ENCODE results near the gene BIN1. TPM values are rescaled to one million over a fixed set of nuclear protein-coding genes. Genes with fewer than 3 reads are reported as not detected.

Gene BIN1
- total RNA-seq, 2 experiments from 2014 or later, result 55.4 to 58.2 TPM

DNA sequence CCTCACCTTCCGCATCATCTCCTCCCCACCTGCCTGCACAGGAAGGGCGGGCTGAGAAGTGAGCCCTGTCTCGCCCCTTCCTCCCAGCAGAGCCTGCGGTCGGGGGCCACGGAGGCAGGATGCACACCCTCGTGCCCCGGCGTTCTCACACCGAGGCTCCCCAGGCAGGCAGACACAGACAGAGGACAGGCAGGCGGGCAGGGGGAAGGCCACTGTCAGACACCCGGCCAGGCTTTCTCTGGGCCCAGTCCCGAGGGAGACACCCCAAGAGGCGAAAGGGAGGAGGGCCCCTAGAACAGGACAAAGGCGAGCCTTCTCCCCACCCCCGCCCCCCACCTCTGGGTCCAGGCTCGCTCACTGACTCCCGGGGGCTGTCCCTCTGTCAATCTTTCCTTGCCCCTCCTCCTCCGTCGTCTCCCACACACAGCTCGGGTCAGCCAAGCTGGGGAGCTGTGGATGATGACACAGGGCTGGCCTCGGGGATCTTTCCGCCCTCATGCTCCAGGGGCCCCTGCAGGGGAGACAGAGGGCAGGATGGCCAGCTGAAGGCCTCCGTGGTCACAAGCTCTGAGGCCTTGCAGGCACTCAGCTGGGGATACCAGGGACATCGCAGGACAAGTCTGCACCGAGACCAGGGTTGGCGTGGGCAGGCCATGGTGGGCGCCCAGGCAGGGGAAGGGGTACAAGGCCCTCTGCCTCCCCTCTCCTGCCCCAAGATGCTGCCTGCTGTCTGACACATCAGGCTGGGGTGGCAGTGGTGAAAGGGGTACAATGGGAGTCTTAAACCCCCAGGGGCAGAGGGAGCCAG is 24.9 kb downstream of the BIN1 start:
- ChIA-PET POLR2A (interaction anchor here (1.4 to 2.9 kb wide), 3 partner anchors 14 to 211 kb away, joined by 4 to 10 read pairs (median 7); partner anchors contain the start of gene ERCC3), CTCF (interaction anchor here (0.6 to 6.9 kb wide), 2 partner anchors 14 to 464 kb away, joined by 3 to 61 read pairs; no protein-coding TSS in a partner anchor)
- peak overlapping the region; percentile 95 for H3K27ac Mint-ChIP-seq
- no peaks in the 10 kb centered on the region for H3K9me3 Mint-ChIP-seq
- peak overlapping the region; percentile 86 for H3K4me3 Mint-ChIP-seq
- intact Hi-C loops (cut with micrococcal nuclease), result loop anchor here (2.0 to 10.0 kb wide), 5 partner anchors 145 to 943 kb away; partner anchors contain the start of genes GYPC, IWS1, MAP3K2 and SAP130
- peak; percentile 84 for DNase-seq
- no peaks in the 10 kb centered on the region for H3K27me3 Mint-ChIP-seq
- H3K36me3 Mint-ChIP-seq, result no peaks in the 10 kb centered on the region
- H3K4me1 Mint-ChIP-seq (ENCODE audit: low read depth), result peaks cover 53% of the 10 kb centered on the region

GRCh38 chr2:127080938-127081755 is 25.8 kb downstream of the BIN1 start:
- ChIA-PET CTCF (interaction anchor here (1.0 to 6.9 kb wide), 3 partner anchors 10 to 213 kb away, joined by 3 to 61 read pairs (median 4); partner anchors contain the start of gene ERCC3), POLR2A (interaction anchor here (0.9 to 2.9 kb wide), 6 partner anchors 8 to 212 kb away, joined by 4 to 13 read pairs (median 4); partner anchors contain the start of genes BIN1 and ERCC3)
- no peaks in the 10 kb centered on the region for H3K9me3 Mint-ChIP-seq
- peak; percentile 79 for DNase-seq
- no peaks in the 10 kb centered on the region for H3K27me3 Mint-ChIP-seq
- peak overlapping the region; percentile 95 for H3K27ac Mint-ChIP-seq
- intact Hi-C loops (cut with micrococcal nuclease), result loop anchor here (1.0 to 10.0 kb wide), 7 partner anchors 13 to 944 kb away; partner anchors contain the start of genes BIN1, GYPC, IWS1 and MAP3K2
- H3K4me1 Mint-ChIP-seq (ENCODE audit: low read depth), result peaks cover 59% of the 10 kb centered on the region
- peak overlapping the region; percentile 86 for H3K4me3 Mint-ChIP-seq
- H3K36me3 Mint-ChIP-seq, result peaks cover 3% of the 10 kb centered on the region

DNA sequence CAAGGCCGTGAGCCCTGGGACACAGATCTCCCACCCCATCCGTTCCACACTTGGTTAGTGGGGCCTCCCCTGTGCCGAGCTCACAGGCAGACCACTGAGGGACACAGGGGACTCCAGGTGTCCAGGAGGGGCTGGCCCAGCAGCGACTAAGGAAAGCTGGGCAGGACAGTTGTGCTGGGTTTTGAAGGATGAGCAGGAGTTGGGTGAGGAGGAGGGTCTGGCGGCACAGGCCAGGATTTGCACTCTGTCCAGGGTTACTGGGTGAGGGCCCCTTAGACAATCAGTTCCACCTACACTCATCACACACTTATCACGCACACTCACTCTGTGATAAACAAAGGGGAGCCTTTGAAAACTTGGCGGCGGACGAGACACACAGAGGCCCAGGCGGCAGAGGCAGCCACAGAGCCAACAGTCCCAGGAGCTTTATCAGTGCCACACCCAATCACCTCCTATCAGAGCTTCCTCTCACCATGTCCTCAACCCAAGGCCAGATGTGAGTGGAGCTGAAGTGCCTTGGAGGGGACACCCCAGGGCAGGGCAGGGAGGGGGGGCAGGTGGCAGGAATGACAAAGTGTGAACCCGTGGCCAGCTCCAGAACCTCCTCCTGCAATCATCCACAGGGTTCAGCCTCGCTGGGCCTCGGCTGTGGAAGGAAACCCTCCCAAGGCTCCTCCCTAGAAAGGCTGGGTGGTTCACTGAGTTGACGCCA is 26.6 kb downstream of the BIN1 start:
- no peaks in the 10 kb centered on the region for H3K27me3 Mint-ChIP-seq
- H3K4me3 Mint-ChIP-seq, result peak overlapping the region; percentile 86
- H3K9me3 Mint-ChIP-seq, result no peaks in the 10 kb centered on the region
- intact Hi-C loops (cut with micrococcal nuclease), result loop anchor here (1.0 to 10.0 kb wide), 7 partner anchors 12 to 944 kb away; partner anchors contain the start of genes BIN1, GYPC, IWS1 and MAP3K2
- peak overlapping the region; percentile 95 for H3K27ac Mint-ChIP-seq
- H3K4me1 Mint-ChIP-seq (ENCODE audit: low read depth), result peaks cover 61% of the 10 kb centered on the region
- POLR2A ChIA-PET, result interaction anchor here (0.8 to 2.9 kb wide), 6 partner anchors 9 to 213 kb away, joined by 3 to 13 read pairs (median 4); partner anchors contain the start of genes BIN1 and ERCC3
- DNase-seq, result peak; percentile 87
- CTCF ChIA-PET, result interaction anchor here (0.7 to 6.9 kb wide), 6 partner anchors 9 to 213 kb away, joined by 3 to 61 read pairs (median 4); partner anchors contain the start of genes BIN1 and ERCC3
- H3K36me3 Mint-ChIP-seq, result peaks cover 5% of the 10 kb centered on the region

- peak overlapping the region; percentile 95 for H3K27ac Mint-ChIP-seq
- CTCF ChIA-PET, result interaction anchor here (0.6 to 6.9 kb wide), 6 partner anchors 11 to 82 kb away, joined by 3 to 61 read pairs (median 4); partner anchors contain the start of gene BIN1
- no peaks in the 10 kb centered on the region for H3K9me3 Mint-ChIP-seq
- POLR2A ChIA-PET, result interaction anchor here (0.8 to 2.9 kb wide), 3 partner anchors 15 to 214 kb away, joined by 3 to 13 read pairs (median 10); partner anchors contain the start of genes BIN1 and ERCC3
- peak; percentile 52 for DNase-seq
- H3K4me1 Mint-ChIP-seq (ENCODE audit: low read depth), result peaks cover 56% of the 10 kb centered on the region
- intact Hi-C loops (cut with micrococcal nuclease), result no loop called here
- peaks cover 5% of the 10 kb centered on the region for H3K36me3 Mint-ChIP-seq
- no peaks in the 10 kb centered on the region for H3K27me3 Mint-ChIP-seq
- peak overlapping the region; percentile 86 for H3K4me3 Mint-ChIP-seq
Measured at GRCh38 chr2:127079358-127079920, 27.5 kb downstream of the BIN1 start.

DNA sequence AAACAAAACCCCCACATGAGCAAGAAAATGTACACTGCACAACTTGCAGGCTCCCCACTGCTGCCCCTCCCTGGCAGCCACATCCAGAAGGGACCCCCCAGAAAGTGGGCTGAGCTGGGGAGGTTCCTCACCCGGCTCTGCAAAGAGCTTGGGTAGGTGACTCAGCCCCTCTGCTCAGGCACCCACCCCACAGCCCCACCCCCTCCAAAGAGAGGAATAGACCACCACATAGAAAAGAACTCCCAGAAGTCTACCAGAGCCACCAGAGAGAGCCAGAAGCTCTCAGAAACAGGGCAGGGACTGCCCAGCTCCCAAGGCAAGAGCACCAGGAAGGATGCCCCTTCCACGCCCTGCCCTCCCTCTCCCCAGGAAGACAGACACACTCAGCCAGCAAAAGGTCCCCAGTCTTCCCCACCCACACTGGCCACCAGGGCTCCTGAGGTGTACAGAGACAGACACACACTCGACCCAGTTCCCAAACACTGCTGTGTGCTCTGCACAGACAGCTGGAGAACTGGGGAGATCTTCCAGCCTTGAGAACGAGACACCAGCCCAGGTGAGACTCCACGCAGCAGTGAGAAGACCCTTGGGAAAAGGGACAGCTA is 28.2 kb downstream of the BIN1 start:
- ChIA-PET POLR2A (interaction anchor here (2.8 kb wide), 1 partner anchor 14 kb away, joined by 13 read pairs; no protein-coding TSS in a partner anchor), CTCF (interaction anchor here (0.6 to 6.9 kb wide), 4 partner anchors 11 to 82 kb away, joined by 3 to 61 read pairs (median 6); partner anchors contain the start of gene BIN1)
- H3K36me3 Mint-ChIP-seq, result peaks cover 5% of the 10 kb centered on the region

GRCh38 chr2:127078028-127078427 is 28.9 kb downstream of the BIN1 start:
- Mint-ChIP-seq H3K36me3 (peaks cover 5% of the 10 kb centered on the region), H3K4me1 (ENCODE audit: low read depth) (peaks cover 49% of the 10 kb centered on the region), H3K9me3 (no peaks in the 10 kb centered on the region), H3K27ac (peak overlapping the region; percentile 95), H3K4me3 (no peak overlapping the region), H3K27me3 (no peaks in the 10 kb centered on the region)
- ChIA-PET CTCF (interaction anchor here (0.8 to 6.9 kb wide), 3 partner anchors 10 to 28 kb away, joined by 3 to 61 read pairs (median 3); no protein-coding TSS in a partner anchor), POLR2A (no interaction called here)
- intact Hi-C loops (cut with micrococcal nuclease), result no loop called here
- no peak for DNase-seq

More for the DNA sequence above, 28.2 kb downstream of the BIN1 start:
- H3K27ac Mint-ChIP-seq, result peak overlapping the region; percentile 95
- intact Hi-C loops (cut with micrococcal nuclease), result no loop called here
- H3K4me3 Mint-ChIP-seq, result peak overlapping the region; percentile 21
- DNase-seq, result peak; percentile 41
- H3K9me3 Mint-ChIP-seq, result no peaks in the 10 kb centered on the region
- H3K4me1 Mint-ChIP-seq (ENCODE audit: low read depth), result peaks cover 49% of the 10 kb centered on the region
- no peaks in the 10 kb centered on the region for H3K27me3 Mint-ChIP-seq

DNA sequence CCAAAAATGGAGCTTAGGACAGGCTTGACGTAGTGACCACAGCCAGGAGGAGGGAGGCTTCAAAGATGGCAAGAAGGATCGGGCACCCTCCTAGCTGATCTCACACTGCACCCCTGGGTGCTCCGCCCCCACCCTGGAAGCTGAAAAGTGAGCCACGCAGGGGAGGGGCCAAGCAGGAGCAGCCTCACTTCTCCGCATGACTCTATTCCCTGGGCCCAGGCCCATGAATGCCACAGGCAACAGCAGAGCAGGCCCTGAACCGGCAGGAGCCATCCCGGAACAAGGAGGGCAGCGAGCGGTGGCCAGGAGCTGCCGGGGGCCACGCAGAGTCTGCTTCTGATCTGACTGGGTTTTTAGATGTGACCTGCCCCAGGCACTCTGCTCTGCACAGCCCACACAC is 30.0 kb downstream of the BIN1 start:
- Mint-ChIP-seq H3K36me3 (peaks cover 5% of the 10 kb centered on the region), H3K4me3 (no peak overlapping the region), H3K27ac (peak overlapping the region; percentile 68), H3K27me3 (no peaks in the 10 kb centered on the region), H3K9me3 (no peaks in the 10 kb centered on the region), H3K4me1 (ENCODE audit: low read depth) (peaks cover 43% of the 10 kb centered on the region)
- CTCF ChIA-PET, result interaction anchor here (0.6 to 6.9 kb wide), 2 partner anchors 9 to 30 kb away, joined by 3 to 61 read pairs; partner anchors contain the start of gene BIN1
- no peak for DNase-seq
- intact Hi-C loops (cut with micrococcal nuclease), result no loop called here
- POLR2A ChIA-PET, result no interaction called here

DNA sequence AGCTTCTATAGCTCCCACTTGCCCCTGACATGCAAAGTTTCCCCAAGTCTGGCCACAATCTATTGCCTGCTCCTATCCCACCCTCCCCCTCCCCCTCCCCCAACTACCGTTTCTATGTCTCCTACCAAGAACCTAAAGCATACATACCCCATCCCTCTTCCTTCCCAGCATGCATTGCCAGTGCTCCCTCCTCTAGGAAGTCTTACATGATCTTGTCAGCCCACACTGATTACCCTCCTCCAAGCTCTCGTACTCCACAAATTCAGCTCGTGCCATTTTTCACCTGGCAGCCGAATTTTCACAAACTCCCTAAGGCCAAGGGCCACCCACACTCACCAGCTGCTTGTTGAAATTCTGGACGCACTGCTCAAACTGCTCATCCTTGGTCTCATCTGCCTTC is 30.7 kb downstream of the BIN1 start:
- Mint-ChIP-seq H3K4me3 (no peak overlapping the region), H3K4me1 (ENCODE audit: low read depth) (peaks cover 39% of the 10 kb centered on the region), H3K27me3 (no peaks in the 10 kb centered on the region), H3K9me3 (no peaks in the 10 kb centered on the region), H3K27ac (peak overlapping the region; percentile 14), H3K36me3 (peaks cover 5% of the 10 kb centered on the region)
- intact Hi-C loops (cut with micrococcal nuclease), result no loop called here
- no peak for DNase-seq
- POLR2A ChIA-PET, result no interaction called here
- CTCF ChIA-PET, result interaction anchor here (6.9 kb wide), 1 partner anchor 8 kb away, joined by 61 read pairs; no protein-coding TSS in a partner anchor

DNA sequence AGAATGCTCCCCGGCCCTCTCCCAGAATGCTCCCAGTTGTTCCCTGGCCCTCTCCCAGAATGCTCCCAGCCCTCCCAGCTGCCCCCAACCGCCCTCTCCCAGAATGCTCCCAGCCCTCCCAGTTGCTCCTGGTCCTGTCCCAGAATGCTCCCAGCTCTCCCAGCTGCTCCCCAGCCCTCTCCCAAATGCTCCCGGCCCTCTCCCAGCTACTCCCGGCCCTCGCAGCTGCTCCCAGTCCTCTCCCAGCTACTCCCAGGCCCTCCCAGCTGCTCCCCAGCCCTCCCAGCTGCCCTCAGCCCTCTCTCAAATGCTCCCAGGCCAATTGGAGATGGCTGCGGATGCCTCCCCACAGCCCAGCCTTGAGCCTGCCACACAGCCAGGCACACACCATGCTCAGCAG is 31.1 kb downstream of the BIN1 start:
- Mint-ChIP-seq H3K36me3 (peaks cover 5% of the 10 kb centered on the region), H3K9me3 (no peaks in the 10 kb centered on the region), H3K27me3 (no peaks in the 10 kb centered on the region), H3K4me3 (no peak overlapping the region), H3K4me1 (ENCODE audit: low read depth) (peaks cover 43% of the 10 kb centered on the region), H3K27ac (no peak overlapping the region)
- POLR2A ChIA-PET, result no interaction called here
- intact Hi-C loops (cut with micrococcal nuclease), result no loop called here
- CTCF ChIA-PET, result interaction anchor here (1.0 to 6.9 kb wide), 2 partner anchors 8 to 11 kb away, joined by 4 to 61 read pairs; no protein-coding TSS in a partner anchor
- no peak for DNase-seq

DNA sequence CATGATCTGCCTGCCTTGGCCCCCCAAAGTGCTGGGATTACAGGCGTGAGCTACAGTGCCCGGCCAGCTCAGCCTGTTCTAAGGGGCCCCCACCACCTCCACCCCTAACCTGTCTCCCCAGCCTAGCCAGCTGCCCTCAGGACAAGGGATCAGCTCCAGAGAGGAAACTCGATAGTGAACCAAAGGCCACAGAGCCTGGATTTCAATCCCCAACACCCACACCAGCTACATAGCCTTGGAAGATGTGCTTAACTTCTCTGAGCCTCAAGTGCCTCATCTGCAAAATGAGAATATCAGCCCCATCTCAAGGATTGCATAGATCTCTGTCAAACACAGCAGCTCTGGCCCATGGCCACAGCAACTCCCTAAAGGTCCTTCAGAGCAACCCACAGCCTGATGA is 32.0 kb downstream of the BIN1 start:
- Mint-ChIP-seq H3K4me3 (no peak overlapping the region), H3K36me3 (peaks cover 8% of the 10 kb centered on the region), H3K4me1 (ENCODE audit: low read depth) (peaks cover 37% of the 10 kb centered on the region), H3K27ac (peak overlapping the region; percentile 49), H3K27me3 (no peaks in the 10 kb centered on the region), H3K9me3 (no peaks in the 10 kb centered on the region)
- POLR2A ChIA-PET, result no interaction called here
- intact Hi-C loops (cut with micrococcal nuclease), result no loop called here
- CTCF ChIA-PET, result interaction anchor here (1.0 kb wide), 1 partner anchor 10 kb away, joined by 4 read pairs; no protein-coding TSS in a partner anchor
- no peak for DNase-seq

All from activated CD4-positive, alpha-beta memory T cell treated with anti-CD3 and anti-CD28 coated beads for 36 hours (primary cell).